ENCODE measurements around the gene SLC22A23.
"Not testable (repeated sequence)": the region's sequence is repeated elsewhere in the genome, so short reads cannot be mapped to it uniquely, and the experiment has no call there.

SLC22A23 gene

DNA sequence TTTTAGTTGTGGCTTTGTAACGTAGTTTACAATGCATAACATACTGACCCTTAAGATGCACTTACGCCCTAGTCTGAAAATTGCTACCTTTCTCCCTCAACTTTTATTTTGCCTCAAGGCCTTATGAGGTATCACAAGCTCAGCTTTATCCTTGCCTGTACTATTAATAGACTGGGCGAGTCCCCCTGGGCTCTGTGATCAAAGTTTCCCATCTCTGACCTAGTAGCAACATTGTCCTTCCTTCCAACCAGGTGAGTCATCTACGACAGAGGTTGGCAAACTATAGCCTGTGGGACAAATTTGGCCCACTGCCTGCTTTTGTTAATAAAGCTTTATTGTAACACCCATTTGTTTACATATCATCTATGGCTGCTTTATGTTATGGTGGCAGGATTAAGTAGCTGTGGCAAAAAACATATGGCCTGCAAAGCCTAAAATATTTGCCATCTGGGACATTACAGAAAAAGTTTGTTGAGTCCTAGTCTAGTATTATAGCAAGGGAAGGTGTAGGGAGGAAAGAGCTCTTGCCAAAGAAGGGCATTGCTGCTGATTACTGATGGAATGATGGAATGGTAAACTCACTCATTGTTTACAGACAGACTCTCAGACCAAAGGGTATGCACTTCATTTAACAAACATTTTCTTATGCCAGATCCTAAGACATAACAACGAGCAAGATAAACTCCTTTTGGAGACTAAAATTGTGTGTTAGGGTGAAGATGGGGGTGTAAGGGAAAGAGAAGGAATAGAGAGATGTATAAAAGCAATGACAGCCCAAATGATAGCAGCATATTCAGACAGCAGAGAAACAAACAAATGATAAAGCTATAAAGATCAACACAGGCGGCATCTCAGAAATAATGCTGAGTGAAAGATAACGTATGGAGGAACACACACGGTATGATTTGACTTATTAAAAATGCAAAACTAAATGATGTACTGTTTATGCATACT, 74.2 kb downstream of the SLC22A23 start:
- Mint-ChIP-seq H3K4me1 (peaks cover 77% of the 10 kb centered on the region), H3K4me3 (no peak overlapping the region), H3K36me3 (ENCODE audit: low read depth) (peaks cover 14% of the 10 kb centered on the region), H3K27me3 (ENCODE audit: low read depth, poor library complexity) (no peaks in the 10 kb centered on the region), H3K9me3 (peaks cover 8% of the 10 kb centered on the region), H3K27ac (peak overlapping the region; percentile 4)
- TF ChIP-seq CTCF (IDR thresholded peaks at IDR 0.05), result no peak
- DNase-seq, result no peak

DNA sequence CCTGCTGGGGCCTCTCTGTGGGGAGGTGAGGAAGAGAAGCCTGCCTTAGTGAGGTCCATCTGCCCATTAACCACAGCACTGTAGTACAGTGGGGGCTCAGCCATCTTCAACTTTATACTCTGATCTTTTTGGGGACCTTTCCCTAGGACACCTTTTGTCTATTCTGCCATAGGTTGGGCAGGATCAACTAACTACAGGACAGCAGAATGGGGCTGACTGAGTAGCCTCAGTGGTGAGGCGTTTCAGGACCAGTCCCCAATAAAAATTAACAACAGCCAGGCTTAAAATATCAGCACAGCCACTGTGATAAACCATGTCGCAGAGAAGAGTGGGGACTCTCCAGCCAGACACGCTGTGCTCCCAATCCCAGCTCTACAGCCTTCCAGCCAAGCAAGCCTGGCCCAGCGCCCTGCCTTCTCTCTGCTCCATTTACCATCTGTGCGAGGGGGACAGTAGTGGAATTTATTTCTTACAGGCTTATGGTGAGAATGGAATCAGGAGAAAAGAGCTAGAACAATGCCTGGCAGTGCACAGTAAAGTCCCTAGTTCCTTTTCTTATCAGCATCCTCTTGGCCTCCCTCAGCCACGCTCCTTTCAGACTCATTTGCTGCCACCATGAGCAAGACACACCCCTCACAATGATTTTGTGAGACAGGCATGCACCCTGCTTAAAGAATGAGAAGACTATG, 75.5 kb downstream of the SLC22A23 start:
- Mint-ChIP-seq H3K36me3 (ENCODE audit: low read depth) (peaks cover 8% of the 10 kb centered on the region), H3K4me1 (peaks cover 90% of the 10 kb centered on the region), H3K27me3 (ENCODE audit: low read depth, poor library complexity) (no peaks in the 10 kb centered on the region), H3K9me3 (no peaks in the 10 kb centered on the region), H3K27ac (no peak overlapping the region), H3K4me3 (no peak overlapping the region)
- DNase-seq, result no peak
- no peak for TF ChIP-seq CTCF (IDR thresholded peaks at IDR 0.05)

- H3K36me3 Mint-ChIP-seq (ENCODE audit: low read depth), result peaks cover 4% of the 10 kb centered on the region
- no peaks in the 10 kb centered on the region for H3K27me3 Mint-ChIP-seq (ENCODE audit: low read depth, poor library complexity)
- peaks cover 88% of the 10 kb centered on the region for H3K4me1 Mint-ChIP-seq
- TF ChIP-seq CTCF (IDR thresholded peaks at IDR 0.05), result no peak
- H3K27ac Mint-ChIP-seq, result no peak overlapping the region
- H3K9me3 Mint-ChIP-seq, result no peaks in the 10 kb centered on the region
- no peak for DNase-seq
- H3K4me3 Mint-ChIP-seq, result no peak overlapping the region
These were observed 76.3 kb downstream of the SLC22A23 start for GRCh38 chr6:3380344-3381232.

- Mint-ChIP-seq H3K27ac (no peak overlapping the region), H3K9me3 (no peaks in the 10 kb centered on the region), H3K36me3 (ENCODE audit: low read depth) (peaks cover 4% of the 10 kb centered on the region), H3K27me3 (ENCODE audit: low read depth, poor library complexity) (no peaks in the 10 kb centered on the region), H3K4me1 (peaks cover 80% of the 10 kb centered on the region), H3K4me3 (peak overlapping the region; percentile 4)
- TF ChIP-seq CTCF (IDR thresholded peaks at IDR 0.05), result no peak
- DNase-seq, result no peak
These were observed 77.3 kb downstream of the SLC22A23 start for GRCh38 chr6:3379482-3380060.

DNA sequence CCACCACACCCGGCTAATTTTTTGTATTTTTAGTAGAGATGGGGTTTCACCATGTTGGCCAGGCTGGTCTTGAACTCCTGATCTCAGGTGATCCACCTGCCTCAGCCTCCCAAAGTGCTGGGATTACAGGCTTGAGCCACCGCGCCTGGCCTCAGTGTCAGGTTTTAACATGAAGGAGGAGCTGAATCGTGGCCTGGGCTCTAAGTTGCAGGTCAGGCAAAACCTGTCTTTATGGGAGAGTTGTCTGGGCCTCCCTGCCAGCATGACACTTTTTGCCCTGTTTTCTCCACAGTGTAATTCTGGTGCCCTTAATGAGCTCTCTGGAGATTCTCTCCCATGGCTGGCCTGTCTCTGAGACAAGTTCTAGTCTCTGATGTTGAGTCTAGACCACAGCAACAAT, 78.0 kb downstream of the SLC22A23 start:
- H3K4me1 Mint-ChIP-seq, result peaks cover 80% of the 10 kb centered on the region

DNA sequence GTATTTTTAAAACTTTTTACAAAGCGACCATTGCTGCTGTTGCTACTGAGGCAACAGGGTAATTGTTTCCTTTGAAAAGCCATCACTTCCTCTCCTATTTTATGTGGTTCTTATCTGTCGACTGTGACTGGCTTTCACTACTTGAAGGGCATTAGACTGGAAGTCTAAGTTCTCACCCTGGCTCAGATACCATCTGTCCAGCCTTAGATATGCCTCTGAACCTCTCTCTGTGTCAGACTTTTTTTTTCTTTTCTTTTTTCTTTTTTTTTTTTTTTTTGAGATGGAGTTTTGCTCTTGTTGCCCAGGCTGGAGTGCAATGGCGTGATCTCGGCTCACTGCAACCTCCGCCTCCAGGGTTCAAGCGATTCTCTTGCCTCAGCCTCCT, 78.5 kb downstream of the SLC22A23 start:
- peaks cover 77% of the 10 kb centered on the region for H3K4me1 Mint-ChIP-seq
- H3K4me3 Mint-ChIP-seq; H3K27me3 Mint-ChIP-seq (ENCODE audit: low read depth, poor library complexity); H3K27ac Mint-ChIP-seq; H3K9me3 Mint-ChIP-seq; DNase-seq; H3K36me3 Mint-ChIP-seq (ENCODE audit: low read depth): not testable (repeated sequence)

More for the DNA sequence above, 78.0 kb downstream of the SLC22A23 start:
- H3K9me3 Mint-ChIP-seq; H3K27me3 Mint-ChIP-seq (ENCODE audit: low read depth, poor library complexity); H3K27ac Mint-ChIP-seq; DNase-seq; H3K36me3 Mint-ChIP-seq (ENCODE audit: low read depth); H3K4me3 Mint-ChIP-seq: not testable (repeated sequence)
